HG03442 (cell line): ENCODE measurements around the gene RASD2.
"Not testable (repeated sequence)": the region's sequence is repeated elsewhere in the genome, so short reads cannot be mapped to it uniquely, and the experiment has no call there.

Experiments used
- ATAC-seq: cut with Tn5 transposase; IDR thresholded peaks from one replicate; pipeline ENCODE4 v1.9.1; 2021; ENCODE audit warnings: mild to moderate bottlenecking, moderate library complexity; ENCODE audit not compliant: unreplicated experiment

RASD2 gene, protein sequence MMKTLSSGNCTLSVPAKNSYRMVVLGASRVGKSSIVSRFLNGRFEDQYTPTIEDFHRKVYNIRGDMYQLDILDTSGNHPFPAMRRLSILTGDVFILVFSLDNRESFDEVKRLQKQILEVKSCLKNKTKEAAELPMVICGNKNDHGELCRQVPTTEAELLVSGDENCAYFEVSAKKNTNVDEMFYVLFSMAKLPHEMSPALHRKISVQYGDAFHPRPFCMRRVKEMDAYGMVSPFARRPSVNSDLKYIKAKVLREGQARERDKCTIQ

DNA sequence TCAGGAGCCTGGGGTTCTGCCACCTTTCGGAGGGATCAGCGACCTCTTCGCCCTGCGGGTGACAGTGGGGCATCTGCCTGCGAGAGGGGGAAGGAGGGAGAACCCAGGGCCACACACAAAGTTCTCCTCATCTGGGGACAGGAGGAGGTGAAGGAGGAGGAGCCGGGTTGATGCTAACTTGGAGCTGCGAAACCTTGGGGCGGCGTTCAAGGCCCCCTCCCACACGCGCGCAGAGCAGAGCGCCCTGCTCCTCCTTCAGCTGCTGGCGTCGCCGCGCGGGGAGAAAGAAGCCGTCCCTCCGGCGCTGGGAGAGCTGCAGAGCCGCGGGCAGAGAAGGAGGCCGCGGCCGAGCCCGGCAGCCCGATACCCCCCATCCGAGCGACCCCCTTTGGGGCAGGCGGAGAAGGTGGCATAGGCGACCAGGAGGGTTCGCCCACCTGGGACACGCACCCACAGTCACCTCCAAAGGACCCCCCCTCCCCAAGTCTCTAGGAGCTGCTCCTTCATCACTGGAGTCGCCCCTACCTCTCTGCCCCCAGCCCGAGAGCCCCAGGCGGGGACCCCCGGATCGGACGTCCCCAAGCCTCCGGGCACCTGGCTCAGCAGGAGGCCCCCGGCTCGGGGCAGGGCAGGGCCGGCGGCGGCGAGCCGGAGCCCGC, at the start of gene RASD2:
Gene RASD2, plus strand, starts transcription at position 237 of the 659 bp plus-strand sequence. CDS start 5,979 bp downstream, outside the sequence.
- ATAC-seq = no peak

DNA sequence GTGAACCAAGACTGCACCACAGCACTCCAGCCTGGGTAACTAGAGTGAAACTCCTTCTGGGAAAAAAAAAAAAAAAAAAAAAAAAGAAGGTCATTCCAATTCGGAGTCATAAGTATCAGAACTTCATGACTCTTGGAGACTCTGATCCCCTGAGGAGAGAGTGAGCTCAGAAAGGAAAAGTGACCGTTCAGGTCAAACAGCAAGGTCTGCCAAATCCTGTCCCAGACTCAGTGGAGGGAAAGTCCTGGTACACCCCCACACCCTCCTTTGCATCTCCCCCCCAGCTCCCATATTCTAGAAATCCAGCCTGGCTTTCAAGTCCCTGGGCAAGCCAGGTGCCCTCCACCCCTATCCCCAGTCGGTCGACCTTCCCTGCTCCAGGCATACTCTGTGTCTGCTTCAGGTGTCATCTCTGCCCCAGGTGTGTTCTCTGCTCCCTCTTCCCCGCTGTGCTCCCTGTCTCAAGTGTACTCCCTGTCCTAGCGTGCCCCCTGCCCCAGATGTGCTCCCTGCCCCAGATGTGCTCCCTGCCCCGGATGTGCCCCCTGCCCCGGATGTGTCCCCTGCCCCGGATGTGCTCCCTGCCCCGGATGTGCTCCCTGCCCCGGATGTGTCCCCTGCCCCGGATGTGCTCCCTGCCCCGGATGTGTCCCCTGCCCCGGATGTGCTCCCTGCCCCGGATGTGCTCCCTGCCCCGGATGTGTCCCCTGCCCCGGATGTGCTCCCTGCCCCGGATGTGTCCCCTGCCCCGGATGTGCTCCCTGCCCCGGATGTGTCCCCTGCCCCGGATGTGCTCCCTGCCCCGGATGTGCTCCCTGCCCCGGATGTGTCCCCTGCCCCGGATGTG, 49.3 kb upstream of the RASD2 start:
- ATAC-seq = not testable (repeated sequence)

DNA sequence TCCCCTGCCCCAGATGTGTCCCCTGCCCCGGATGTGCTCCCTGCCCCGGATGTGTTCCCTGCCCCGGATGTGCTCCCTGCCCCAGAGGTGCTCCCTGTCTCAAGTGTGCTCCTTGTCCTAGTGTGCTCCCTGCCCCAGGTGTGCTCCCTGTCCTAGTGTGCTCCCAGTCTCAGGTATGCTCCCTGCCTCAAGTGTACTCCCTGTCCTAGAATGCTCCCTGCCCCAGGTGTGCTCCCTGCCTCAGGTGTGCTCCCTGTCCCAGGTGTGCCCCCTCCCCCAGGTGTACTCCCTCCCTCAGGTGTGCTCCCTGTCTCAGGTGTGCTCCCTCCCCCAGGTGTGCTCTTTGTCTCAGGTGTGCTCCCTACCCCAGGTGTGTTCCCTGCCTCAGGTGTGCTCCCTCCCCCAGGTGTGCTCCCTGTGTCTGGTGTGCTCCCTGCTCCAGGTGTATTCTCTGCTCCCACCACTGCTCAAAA, 48.7 kb upstream of the RASD2 start:
- ATAC-seq = no peak

DNA sequence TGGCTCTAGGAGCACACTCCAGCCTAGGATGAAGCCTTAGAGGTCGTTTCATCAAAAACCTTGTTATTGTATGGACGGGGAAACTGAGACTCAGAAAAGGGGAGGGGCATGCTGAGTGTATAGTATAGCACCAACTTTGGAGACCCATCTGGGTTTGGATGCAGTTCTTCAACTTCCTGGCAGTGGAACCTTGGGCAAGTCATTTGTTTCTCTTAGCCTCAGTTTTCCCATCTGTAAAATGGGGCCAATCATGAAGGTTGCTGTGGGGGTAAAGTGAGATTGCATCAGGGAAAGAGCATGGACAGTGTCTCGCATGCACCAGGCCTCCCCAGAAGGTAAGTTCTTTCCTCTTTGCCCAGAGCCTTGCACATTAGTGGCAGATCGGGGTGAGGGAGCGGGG, 47.6 kb upstream of the RASD2 start:
- no peak for ATAC-seq

DNA sequence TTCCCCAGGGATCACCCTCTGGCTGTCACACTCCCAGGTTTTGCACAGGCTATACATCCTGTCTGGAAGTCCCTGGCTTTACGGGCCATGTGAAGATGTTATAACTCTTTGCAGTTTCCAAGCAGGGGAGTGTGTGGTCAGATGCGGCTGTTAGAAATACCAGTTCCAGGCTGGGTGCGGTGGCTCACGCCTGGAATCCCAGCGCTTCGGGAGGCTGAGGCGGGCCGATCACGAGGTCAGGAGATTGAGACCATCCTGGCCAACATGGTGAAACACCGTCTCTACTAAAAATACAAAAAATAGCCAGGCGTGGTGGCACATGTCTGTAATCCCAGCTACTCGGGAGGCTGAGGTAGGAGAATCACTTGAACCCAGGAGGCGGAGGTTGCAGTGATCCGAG, 44.9 kb upstream of the RASD2 start:
- ATAC-seq = not testable (repeated sequence)

DNA sequence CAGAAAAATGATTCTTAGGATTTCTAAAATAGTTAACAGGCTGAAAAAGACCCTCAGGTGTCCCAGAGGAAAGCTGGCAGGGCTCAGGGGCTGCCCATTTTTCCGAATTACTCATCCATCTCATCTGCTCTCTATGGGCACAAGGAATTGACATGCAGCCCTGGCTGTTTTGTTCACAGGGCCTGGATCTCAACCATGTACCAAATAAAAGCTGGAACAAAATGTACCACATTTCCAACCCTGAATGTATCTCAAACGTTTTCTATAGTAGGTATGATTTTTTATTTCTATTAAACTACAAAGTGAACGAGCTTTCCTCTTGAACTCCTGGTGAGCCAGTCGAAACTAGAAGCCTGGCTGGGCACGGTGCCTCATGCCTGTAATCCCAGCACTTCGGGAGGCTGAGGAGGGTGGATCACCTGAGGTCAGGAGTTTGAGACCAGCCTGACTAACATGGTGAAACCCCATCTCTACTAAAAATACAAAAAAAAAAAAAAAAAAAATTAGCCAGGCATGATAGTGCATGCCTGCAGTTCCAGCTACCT, 43.8 kb upstream of the RASD2 start:
- no peak for ATAC-seq

DNA sequence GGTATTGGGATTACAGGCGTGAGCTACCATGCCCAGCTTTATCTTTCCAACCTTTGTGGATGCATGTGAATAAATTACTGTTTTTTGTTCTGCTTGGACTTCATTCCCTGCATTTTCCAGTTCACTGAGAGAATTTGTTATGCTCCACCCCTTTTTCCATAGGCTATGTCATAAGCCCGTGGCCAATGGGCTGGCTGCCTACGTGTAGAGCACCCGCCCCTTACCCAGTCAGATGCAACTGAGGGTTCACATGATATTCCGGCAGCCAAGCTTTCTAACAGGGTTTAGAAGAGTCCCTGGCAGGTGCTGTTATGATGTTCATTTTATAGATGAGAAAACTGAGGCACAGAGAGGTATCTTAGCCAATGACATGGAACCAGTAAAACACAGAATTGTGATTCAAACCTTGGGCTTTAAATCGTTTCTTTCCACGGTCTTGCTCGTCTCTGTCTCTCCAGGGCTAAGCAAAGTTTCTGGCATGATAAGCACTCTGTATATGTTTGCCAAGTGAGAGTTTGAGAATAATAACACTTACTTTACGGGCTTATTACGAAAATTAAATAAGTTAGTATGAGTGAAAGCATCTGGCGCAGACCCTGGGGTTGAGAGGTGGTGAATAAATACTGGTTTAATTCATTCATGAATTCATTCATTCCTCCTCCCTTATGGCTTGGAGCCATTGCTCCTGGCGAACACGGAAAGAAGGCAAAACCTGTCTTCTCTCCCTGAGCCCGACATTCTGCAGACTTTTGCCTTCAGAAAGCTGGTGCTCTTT, 42.4 kb upstream of the RASD2 start:
- ATAC-seq = no peak

DNA sequence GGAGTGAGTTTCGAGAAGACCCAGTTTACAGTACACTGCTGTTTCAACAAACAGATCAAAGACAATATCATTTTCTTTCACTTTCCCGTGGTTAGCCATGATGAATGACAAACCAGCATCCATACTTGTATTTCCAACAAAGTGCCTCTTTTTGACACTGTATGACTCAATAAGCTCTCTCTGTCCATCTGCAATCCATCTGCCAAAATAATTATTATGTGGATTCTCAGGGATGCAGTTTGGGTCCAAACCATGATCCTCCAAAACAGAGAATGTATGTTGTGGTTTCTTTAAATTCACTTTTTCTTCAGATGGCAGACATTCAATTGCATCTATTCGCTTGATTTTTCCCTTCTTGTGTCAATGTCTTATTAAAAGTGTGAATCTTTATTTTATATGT, 37.8 kb upstream of the RASD2 start:
- no peak for ATAC-seq

DNA sequence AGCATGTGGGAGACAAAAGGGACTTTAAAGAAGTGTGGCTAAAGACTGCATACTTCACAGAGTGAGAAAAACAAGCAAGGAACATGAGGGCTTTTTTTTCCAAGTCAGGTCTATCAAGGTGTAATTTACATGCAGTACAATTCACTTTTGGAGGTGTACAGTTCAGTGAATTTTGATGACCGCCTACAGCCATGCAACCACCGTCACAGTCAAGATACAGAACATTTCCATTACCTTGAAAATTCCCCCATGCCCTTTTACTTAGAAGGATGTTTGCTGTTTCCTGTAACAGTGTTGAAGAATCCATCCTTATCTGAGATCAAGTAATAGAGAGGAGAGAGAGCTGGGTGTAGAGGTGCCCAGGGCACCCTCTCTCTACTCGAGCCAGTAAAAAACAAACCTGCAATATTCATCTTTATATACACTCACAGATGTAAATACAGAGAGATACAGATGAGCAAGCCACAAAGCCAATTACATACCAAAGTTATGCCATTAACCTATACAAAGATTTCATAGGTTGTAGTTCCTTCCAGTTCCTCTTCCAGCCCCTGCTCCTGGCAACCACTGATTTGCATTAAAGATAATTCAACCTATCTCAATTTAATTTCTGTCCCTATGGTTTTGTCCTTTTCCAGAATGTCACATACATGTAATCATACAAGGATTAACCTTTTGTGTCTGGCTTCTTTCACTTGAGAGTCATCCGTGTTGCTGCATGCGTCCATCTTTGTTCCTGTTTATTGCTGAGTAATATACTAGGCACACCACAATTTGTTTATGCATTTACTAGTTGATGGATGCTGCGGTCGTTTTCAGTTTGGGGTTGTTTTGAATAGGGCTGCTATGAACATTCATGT, 35.0 kb upstream of the RASD2 start:
- ATAC-seq = no peak

DNA sequence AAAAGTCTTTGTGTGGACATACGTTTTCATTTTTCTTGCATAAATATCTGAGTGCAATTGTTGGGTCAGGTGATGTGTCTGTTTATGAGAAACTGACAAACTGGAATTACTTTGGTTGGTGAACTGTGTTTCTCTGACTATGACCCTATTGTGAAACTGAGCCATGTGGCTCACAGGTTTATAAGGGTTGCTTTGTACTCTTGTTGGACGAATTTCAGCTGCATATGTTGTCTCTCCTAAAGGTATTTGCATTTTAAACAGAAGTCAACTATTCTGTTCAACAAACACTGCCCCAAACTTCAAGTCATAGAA, 34.4 kb upstream of the RASD2 start:
- ATAC-seq = no peak

DNA sequence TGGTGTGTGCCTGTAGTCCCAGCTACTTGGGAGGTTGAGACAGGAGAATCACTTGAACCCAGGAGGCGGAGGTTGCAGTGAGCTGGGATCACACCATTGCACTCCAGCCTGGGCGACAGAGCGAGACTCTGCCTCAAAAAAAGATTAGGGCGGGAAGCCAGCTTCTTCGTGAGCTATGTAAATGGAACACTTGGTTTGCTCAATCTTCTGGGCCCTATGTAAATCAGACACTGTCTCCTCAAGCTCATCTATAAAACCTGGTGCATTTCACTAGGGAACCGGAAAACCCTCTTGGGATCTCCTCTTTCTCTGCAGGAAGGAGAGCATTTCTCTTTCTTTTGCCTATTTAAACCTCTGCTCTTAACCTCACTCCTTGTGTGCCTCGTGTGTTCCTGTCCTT, 32.8 kb upstream of the RASD2 start:
- not testable (repeated sequence) for ATAC-seq

DNA sequence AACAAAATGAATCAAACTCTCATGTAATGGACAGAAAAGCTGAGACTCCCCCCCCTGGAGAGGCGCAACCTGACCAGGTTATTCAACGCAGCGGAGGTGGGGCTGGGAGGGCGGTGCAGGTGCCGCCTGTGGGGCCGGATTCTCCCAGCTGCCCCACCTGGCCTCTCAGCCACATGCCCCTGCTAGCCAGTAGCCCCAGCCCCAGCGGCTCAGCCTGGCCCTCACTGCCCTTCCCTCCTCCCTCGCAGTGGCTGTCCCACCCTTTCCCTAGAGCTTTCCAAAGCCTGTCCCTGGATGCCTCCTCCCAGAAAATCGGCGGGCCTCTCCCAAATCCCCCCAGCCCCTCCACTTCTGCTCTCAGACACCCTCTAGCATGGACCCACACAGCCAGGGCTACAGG, 31.2 kb upstream of the RASD2 start:
- ATAC-seq = no peak

DNA sequence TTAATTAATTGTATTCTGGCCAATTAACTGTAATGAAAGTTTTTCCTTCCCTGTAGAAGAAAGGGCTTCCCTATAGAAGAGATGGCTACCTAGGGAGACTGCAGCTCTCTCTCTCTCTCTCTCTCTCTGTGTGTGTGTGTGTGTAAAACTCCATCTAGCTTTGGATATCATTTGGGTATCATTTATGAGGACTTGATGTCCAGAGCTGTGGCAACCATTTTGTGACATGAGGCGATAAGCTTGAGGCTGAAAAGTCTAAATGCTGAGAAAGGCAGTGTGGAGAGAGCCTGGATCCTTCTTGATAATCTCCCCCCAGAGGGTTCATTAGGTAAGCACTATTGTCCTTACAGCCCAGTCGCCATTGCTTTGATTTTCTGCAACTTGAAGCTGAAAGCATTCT, 30.7 kb upstream of the RASD2 start:
- no peak for ATAC-seq

DNA sequence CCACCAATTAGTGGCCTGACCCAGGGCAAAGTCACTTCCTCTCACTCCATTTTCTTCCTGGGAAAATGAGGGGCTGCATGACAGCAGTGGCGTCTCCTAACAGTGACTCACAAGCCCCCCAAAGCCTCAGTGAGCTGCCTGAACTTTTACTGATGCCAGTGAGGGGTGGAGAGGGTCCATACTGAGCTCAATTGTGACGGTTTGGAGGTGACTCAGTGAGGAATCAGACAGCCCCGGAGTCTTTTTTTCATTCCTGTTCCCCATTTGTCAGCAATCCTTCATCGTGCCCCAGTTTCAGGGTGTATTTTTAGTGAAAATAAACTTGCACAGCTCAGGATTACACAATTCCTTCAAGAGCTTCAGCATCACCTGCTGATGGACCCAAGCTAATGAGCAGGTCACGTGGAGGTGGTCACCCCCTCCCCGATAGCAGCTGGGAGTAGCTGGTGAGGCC, 30.1 kb upstream of the RASD2 start:
- no peak for ATAC-seq

DNA sequence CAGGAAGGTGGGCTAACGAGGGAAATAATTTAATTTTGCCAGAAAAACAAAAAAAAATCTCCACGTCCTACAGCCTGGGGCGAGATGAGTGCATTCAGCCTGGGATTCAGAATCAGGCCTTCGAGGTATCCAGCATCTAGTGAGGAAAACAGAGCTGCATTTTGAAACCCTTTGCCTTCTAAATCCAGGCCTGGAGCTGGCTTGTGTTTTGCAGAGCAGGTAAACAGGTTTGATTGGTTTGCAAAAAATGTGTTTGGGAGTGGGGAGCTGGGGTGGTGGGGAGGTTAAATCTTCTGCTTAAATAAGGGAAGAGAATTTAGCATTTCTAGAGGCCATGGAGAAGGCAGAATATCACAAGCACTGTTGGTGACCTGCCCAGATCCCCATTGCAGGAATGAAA, 29.7 kb upstream of the RASD2 start:
- ATAC-seq = no peak

DNA sequence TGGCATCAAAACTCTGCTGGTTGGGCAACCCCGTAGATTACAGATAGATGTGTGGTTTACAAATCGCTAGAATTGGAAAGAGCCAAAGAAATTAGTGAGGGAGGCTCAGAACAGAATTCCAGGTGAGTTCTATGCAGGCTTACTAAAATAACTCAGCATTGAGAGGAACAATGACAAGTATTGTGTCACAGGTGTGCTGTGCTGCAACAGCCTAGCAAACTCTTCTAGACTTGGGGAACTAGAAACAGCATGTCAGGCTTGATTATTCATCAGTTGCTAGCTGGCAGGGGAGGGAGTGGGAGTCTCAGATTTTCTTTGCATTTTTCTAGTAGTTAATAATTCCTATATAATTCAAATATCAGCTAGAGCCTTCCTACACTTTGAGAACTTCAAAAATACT, 26.3 kb upstream of the RASD2 start:
- no peak for ATAC-seq

DNA sequence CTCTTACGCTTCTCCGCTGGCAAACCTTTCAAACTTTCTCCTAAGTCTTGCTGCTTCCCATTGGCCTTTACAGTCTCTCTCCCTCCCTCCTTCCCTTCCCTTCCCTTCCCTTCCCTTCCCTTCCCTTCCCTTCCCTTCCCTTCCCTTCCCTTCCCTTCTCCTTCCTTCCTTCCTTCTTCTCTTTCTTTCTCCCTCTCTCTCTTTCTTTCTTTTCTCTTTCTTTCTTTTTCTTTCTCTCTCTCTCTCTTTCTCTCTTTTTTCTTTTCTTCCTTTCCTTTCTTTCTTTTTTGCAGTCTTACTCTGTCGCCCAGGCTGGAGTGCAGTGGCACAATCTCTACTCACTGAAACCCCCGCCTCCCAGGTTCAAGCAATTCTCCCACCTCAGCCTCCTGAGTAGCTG, 24.7 kb upstream of the RASD2 start:
- not testable (repeated sequence) for ATAC-seq

DNA sequence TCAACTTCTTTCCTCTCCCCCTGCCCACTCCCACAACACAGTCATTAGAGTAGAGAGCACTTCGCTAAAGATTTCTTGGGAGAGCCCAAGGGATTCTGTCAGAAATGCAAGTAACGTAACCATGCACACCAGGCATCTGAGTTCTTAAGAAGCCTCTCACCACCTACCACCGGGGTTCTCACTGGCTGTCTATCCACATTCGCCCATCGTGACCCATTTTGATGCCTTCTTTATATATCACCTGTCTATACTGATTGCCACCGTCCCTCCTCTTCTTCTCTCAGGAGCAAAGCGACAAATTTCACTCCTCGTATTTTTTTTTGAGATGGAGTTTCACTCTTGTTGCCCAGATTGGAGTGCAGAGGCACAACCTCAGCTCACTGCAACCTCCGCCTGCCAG, 23.9 kb upstream of the RASD2 start:
- ATAC-seq = no peak

DNA sequence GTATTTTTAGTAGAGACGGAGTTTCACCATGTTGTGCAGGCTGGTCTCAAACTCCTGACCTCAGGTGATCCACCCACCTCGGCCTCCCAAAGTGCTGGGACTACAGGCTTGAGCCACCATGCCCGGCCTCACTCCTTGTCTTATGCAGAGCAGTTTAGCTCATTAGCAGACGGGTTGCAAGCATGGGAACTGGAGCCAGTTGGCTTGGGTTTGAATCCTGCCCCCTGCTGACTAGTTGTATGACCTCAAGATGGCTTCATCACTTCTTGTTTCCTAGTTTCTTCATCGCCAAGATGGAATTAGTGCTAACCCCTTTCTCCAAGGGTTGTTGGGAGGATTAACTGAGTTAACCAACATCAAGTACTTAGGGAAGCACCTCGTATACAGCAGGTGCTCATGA, 23.4 kb upstream of the RASD2 start:
- ATAC-seq = no peak
